GM12878 (cell line): Measurements from ENCODE around the gene C1R. TPM values are rescaled to one million over a fixed set of nuclear protein-coding genes. Genes with fewer than 3 reads are reported as not detected.
A peak's percentile ranks its signal among the peaks of the same experiment; 100 is the strongest.

Experiments used
- CBX3 ChIP-seq: fragments of 200-600 bp; sonication (generic); IDR thresholded peaks from 2 replicates; pipeline ENCODE4 v1.6.1; 2016; ENCODE audit warnings: low read depth, borderline replicate concordance
- CREB1 ChIP-seq: IDR thresholded peaks from 2 replicates; pipeline ENCODE4 v1.6.1; 2012; ENCODE audit warnings: low read depth, mild to moderate bottlenecking, inconsistent platforms
- EP300 ChIP-seq, 2 experiments: fragments of 150-350 bp in 1 of 2; IDR thresholded peaks; 2 replicates each; pipeline ENCODE4 v1.6.1; 2011 to 2012; ENCODE audit warnings: low read depth in 2 of 2, low read length in 2 of 2, borderline replicate concordance in 1 of 2, improper control_type of control experiment in 1 of 2, inconsistent platforms in 1 of 2; ENCODE audit not compliant: control insufficient read depth in 1 of 2
- ETV6 ChIP-seq, 2 experiments: fragments of 450-650 bp in 1 of 2; IDR thresholded peaks in 1 of 2; conservative IDR thresholded peaks in 1 of 2; 2 replicates each; pipeline ENCODE4 v1.6.1; 2014; ENCODE audit warnings: antibody characterized with exemption in 1 of 2, borderline replicate concordance in 1 of 2, low read depth in 1 of 2, mild to moderate bottlenecking in 1 of 2, moderate library complexity in 1 of 2
- FOXK2 ChIP-seq: fragments of 450-650 bp; IDR thresholded peaks from 2 replicates; pipeline ENCODE4 v1.6.1; 2017; ENCODE audit warnings: mild to moderate bottlenecking, moderate library complexity
- FOXM1 ChIP-seq: IDR thresholded peaks from 2 replicates; pipeline ENCODE4 v1.6.1; 2012; ENCODE audit warnings: low read depth, mild to moderate bottlenecking, inconsistent platforms, low read length, moderate library complexity
- HDAC6 ChIP-seq: fragments of 200-600 bp; sonication (generic); IDR thresholded peaks from one replicate; pipeline ENCODE4 v1.8.0; 2017; ENCODE audit warnings: antibody characterized with exemption; ENCODE audit not compliant: unreplicated experiment
- HDGF ChIP-seq: fragments of 450-650 bp; IDR thresholded peaks from 2 replicates; pipeline ENCODE4 v1.6.1; 2016; ENCODE audit warnings: antibody characterized with exemption
- NFIC ChIP-seq: IDR thresholded peaks from 2 replicates; pipeline ENCODE4 v1.6.1; 2012; ENCODE audit warnings: low read depth, mild to moderate bottlenecking, inconsistent platforms, low read length, moderate library complexity
- POLR2A ChIP-seq: IDR thresholded peaks from 2 replicates; pipeline ENCODE4 v1.6.1; 2011; ENCODE audit warnings: low read depth, mild to moderate bottlenecking, low read length
- SIN3A ChIP-seq: IDR thresholded peaks from 2 replicates; pipeline ENCODE4 v1.6.1; 2012; ENCODE audit warnings: low read depth, low read length, improper control_type of control experiment
- TAF1 ChIP-seq: IDR thresholded peaks from 2 replicates; pipeline ENCODE4 v1.6.1; 2011; ENCODE audit warnings: mild to moderate bottlenecking, low read depth, low read length, borderline replicate concordance
- ZZZ3 ChIP-seq: IDR thresholded peaks from 2 replicates; pipeline ENCODE4 v1.6.1; 2011; ENCODE audit warnings: low read depth; ENCODE audit not compliant: control insufficient read depth, insufficient read length
- polyA plus RNA-seq, 11 experiments: library from polyadenylated mRNA; depleted of rRNA in 4 of 11; unstranded in 6 of 11; stranded (reverse) in 5 of 11; fragments of >200 nt; fragmentation: Nextera tagmentation in 4 of 11; fragmentation: Illumina TruSeq in 1 of 11; extraction: Ambion mirVana in 4 of 11; extraction: Trizol in 1 of 11; gene quantifications; 1 replicate in 1 of 11; 2 replicates in 10 of 11; pipeline versions ENCODE4 v1.2.1 to v1.2.3, GENCODE V29; 2011 to 2016; ENCODE audit warnings: inconsistent platforms in 2 of 11, missing spikeins in 2 of 11, low read depth in 1 of 11
- total RNA-seq, 4 experiments: library from RNA; depleted of rRNA in 3 of 4; stranded (reverse); fragments of >200 nt in 3 of 4; fragmentation: Illumina TruSeq in 1 of 4; extraction: Trizol in 1 of 4; gene quantifications; 2 replicates each; pipeline versions ENCODE4 v1.2.1 to v1.2.3, GENCODE V29; 2013 to 2021
- TF ChIP-seq, protein P1 (sequence below): IDR thresholded peaks from 2 replicates; pipeline ENCODE4 v1.6.1; 2011; ENCODE audit warnings: borderline replicate concordance, low read depth, mild to moderate bottlenecking, moderate library complexity, low read length; ENCODE audit not compliant: insufficient read depth, poor library complexity, severe bottlenecking
- TF ChIP-seq, protein P2 (sequence below): fragments of 450-650 bp; IDR thresholded peaks from 2 replicates; pipeline ENCODE4 v1.6.1; 2016; ENCODE audit warnings: mild to moderate bottlenecking
- TF ChIP-seq, protein P3 (sequence below): IDR thresholded peaks from 2 replicates; pipeline ENCODE4 v1.6.1; 2012; ENCODE audit warnings: improper control_type of control experiment, low read depth, low read length; ENCODE audit not compliant: insufficient replicate concordance
- TF ChIP-seq, protein P4 (sequence below): IDR thresholded peaks from 2 replicates; pipeline ENCODE4 v1.6.1; 2012; ENCODE audit warnings: low read length, inconsistent platforms
- TF ChIP-seq, protein P5 (sequence below): IDR thresholded peaks from 2 replicates; pipeline ENCODE4 v1.6.1; 2011; ENCODE audit warnings: borderline replicate concordance, low read depth, mild to moderate bottlenecking, moderate library complexity, mixed read lengths, low read length; ENCODE audit not compliant: insufficient read depth; ENCODE audit errors: extremely low read length

C1R gene
- total and polyA plus RNA-seq, 10 of the 15 experiments (the other 5 are each of a cell fraction or from before 2014, with no cell fraction given): 0.31 to 1.9 (median 0.96) TPM; not detected in 1

DNA sequence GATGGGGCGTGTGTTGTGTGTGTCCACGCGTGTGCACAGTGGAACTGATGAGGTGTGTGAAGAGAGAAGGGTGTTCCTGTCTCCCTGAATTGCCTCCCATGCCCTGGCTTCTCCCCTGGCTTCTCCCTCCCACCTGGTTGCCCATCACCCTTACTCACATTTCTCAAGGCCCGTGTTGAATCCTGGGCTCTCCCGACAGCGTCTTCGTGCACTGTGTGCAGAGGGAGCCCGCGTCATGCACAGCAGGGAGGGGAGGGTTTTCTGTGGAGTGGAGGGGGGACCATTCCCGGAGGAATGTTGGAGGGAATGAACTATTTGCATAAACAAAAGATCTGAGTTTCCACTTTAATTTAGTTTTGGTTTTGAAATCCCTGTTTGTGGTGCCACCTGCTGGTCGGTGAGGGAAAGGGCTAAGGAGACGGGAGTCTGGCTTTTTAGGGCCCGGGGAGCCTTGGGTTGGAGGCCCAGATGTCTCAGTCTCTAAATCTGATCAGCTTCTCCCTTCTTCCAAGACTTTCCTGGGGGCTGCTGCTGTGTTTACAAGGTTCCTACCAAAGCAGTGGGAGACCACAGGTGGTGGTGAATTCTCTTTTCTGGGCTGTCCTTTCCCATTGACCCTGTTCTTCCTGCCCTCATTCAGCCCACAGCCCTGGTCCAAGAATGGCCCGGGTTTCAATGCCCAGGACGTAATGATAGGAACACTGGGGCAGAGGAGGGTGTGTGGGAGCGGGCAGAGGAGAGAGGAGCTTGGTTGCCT lies at the start of gene C1R (continued):
- TF ChIP-seq FOXM1: no peak
- no peak for TF ChIP-seq NFIC
- TF ChIP-seq ZZZ3: no peak
- TF ChIP-seq, protein P1, sequence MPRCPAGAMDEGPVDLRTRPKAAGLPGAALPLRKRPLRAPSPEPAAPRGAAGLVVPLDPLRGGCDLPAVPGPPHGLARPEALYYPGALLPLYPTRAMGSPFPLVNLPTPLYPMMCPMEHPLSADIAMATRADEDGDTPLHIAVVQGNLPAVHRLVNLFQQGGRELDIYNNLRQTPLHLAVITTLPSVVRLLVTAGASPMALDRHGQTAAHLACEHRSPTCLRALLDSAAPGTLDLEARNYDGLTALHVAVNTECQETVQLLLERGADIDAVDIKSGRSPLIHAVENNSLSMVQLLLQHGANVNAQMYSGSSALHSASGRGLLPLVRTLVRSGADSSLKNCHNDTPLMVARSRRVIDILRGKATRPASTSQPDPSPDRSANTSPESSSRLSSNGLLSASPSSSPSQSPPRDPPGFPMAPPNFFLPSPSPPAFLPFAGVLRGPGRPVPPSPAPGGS: no peak
- no peak for TF ChIP-seq EP300 (IDR thresholded peaks at IDR 0.05; ENCODE audit: borderline replicate concordance in 1 of 2, control insufficient read depth in 1 of 2, low read depth in 2 of 2, low read length in 2 of 2)
- TF ChIP-seq, protein P2, sequence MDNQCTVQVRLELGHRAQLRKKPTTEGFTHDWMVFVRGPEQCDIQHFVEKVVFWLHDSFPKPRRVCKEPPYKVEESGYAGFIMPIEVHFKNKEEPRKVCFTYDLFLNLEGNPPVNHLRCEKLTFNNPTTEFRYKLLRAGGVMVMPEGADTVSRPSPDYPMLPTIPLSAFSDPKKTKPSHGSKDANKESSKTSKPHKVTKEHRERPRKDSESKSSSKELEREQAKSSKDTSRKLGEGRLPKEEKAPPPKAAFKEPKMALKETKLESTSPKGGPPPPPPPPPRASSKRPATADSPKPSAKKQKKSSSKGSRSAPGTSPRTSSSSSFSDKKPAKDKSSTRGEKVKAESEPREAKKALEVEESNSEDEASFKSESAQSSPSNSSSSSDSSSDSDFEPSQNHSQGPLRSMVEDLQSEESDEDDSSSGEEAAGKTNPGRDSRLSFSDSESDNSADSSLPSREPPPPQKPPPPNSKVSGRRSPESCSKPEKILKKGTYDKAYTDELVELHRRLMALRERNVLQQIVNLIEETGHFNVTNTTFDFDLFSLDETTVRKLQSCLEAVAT: 0 out of 2 replicates have a peak, but pooled peaks have one; percentile 23
- TF ChIP-seq, protein P3, sequence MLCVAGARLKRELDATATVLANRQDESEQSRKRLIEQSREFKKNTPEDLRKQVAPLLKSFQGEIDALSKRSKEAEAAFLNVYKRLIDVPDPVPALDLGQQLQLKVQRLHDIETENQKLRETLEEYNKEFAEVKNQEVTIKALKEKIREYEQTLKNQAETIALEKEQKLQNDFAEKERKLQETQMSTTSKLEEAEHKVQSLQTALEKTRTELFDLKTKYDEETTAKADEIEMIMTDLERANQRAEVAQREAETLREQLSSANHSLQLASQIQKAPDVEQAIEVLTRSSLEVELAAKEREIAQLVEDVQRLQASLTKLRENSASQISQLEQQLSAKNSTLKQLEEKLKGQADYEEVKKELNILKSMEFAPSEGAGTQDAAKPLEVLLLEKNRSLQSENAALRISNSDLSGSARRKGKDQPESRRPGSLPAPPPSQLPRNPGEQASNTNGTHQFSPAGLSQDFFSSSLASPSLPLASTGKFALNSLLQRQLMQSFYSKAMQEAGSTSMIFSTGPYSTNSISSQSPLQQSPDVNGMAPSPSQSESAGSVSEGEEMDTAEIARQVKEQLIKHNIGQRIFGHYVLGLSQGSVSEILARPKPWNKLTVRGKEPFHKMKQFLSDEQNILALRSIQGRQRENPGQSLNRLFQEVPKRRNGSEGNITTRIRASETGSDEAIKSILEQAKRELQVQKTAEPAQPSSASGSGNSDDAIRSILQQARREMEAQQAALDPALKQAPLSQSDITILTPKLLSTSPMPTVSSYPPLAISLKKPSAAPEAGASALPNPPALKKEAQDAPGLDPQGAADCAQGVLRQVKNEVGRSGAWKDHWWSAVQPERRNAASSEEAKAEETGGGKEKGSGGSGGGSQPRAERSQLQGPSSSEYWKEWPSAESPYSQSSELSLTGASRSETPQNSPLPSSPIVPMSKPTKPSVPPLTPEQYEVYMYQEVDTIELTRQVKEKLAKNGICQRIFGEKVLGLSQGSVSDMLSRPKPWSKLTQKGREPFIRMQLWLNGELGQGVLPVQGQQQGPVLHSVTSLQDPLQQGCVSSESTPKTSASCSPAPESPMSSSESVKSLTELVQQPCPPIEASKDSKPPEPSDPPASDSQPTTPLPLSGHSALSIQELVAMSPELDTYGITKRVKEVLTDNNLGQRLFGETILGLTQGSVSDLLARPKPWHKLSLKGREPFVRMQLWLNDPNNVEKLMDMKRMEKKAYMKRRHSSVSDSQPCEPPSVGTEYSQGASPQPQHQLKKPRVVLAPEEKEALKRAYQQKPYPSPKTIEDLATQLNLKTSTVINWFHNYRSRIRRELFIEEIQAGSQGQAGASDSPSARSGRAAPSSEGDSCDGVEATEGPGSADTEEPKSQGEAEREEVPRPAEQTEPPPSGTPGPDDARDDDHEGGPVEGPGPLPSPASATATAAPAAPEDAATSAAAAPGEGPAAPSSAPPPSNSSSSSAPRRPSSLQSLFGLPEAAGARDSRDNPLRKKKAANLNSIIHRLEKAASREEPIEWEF: no peak
- TF ChIP-seq SIN3A: no peak
- no peak for TF ChIP-seq FOXK2
- TF ChIP-seq HDGF: no peak
- TF ChIP-seq, protein P4, sequence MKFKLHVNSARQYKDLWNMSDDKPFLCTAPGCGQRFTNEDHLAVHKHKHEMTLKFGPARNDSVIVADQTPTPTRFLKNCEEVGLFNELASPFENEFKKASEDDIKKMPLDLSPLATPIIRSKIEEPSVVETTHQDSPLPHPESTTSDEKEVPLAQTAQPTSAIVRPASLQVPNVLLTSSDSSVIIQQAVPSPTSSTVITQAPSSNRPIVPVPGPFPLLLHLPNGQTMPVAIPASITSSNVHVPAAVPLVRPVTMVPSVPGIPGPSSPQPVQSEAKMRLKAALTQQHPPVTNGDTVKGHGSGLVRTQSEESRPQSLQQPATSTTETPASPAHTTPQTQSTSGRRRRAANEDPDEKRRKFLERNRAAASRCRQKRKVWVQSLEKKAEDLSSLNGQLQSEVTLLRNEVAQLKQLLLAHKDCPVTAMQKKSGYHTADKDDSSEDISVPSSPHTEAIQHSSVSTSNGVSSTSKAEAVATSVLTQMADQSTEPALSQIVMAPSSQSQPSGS: no peak
- TF ChIP-seq HDAC6: no peak
- no peak for TF ChIP-seq ETV6 (conservative IDR thresholded peaks at IDR 0.05 in 1 of 2, IDR thresholded peaks at IDR 0.05 in 1 of 2; ENCODE audit: borderline replicate concordance in 1 of 2, low read depth in 1 of 2)
- no peak for TF ChIP-seq CBX3
- TF ChIP-seq TAF1: no peak
- no peak; the same call in 1 of the 2 replicates for TF ChIP-seq POLR2A
- TF ChIP-seq, protein P5, sequence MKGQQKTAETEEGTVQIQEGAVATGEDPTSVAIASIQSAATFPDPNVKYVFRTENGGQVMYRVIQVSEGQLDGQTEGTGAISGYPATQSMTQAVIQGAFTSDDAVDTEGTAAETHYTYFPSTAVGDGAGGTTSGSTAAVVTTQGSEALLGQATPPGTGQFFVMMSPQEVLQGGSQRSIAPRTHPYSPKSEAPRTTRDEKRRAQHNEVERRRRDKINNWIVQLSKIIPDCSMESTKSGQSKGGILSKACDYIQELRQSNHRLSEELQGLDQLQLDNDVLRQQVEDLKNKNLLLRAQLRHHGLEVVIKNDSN: no peak
- TF ChIP-seq CREB1: no peak
